Activated naive CD8-positive, alpha-beta T cell treated with anti-CD3 and anti-CD28 coated beads, Interleukin-2, amount 50 U/mL, for 16 hours (primary cell): ENCODE data around the gene SOHLH1.

Experiments
- DNase-seq: peaks from one replicate; pipeline ENCODE4 v3.0.0-alpha.2; 2020; ENCODE audit warnings: low read depth, low spot score

The SOHLH1 gene

DNA sequence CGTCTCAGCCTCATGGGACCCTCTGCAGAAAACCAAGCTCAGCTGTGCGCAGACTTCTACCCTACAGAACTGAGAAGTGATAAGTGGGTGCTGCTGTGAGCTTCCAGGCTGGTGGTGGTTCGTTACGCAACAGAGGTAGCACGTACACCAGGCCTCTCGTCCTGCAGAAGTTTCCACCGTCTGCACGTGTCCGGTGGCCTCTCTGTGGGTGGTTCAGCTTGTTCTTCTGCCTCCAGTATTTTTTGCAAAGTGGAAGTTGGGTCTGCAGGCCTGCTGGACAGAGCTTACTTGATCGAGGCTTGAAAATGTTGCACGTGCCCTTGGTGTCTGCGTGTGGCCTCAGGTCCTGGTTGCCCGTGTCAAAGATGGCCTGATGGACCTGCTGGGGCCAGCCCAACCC lies 30.2 kb upstream of the SOHLH1 start:
- DNase-seq, result no peak

DNA sequence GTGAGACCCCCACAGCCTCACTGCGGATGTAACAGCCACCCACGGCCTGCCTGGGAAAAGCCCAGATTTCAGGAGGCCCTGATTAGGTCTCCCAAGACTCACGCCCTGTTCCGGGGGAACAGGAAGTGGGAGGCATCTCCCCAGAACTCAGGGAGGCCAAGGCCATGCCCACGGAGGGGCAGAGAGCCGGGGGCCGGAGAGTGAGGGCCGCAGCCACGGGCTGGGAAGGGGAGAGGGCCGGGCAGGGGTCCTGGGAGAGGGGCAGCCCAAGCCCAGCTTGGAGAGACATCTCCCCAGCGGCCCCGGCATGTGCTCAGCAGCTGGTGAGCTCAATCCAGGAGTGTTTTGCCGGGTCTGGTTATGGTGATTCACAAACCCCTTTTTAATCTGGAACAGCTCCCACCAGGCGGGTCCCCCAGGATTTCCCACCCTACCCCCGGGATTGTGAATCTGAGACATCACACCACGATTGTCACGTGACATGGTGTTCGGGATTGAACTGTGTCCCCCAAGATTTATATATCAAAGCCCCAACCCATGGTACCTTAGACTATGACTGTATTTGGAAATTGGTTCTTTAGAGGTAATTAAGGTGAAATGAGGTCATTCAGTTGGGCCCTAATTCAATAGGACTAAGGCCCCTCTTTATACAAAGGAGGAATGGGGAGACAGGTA lies 29.3 kb upstream of the SOHLH1 start:
- DNase-seq, result no peak

DNA sequence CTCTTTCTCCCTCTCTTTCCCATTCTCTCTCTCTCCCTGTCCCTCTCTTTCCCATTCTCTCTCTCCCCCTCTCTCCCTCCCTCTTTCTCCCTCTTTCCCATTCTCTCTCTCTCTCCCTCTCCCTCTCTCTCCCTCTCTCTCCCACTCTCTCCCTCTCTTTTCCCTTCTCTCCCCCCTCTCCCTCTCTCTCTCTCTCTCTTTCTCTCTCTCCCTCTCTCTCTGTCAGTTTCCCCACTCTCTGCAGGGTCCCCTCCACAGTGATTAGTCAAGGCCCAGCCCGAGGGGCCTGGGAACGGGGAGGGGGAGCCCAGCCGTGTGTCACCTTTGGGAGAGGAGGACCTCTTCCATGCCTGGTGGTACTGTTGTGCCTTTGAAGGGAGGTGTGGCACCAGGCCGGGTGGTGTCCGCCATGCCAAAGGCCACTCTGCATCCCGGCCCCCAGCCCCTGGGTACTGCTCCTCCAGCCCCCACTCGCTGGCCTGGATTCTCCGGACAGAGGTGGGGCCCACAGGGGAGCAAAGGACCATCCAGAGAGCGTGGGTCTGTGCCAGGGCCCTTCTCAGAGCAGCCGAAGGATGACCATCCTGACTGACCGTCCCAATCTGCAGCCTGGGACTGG lies 28.1 kb upstream of the SOHLH1 start:
- DNase-seq, result no peak

DNA sequence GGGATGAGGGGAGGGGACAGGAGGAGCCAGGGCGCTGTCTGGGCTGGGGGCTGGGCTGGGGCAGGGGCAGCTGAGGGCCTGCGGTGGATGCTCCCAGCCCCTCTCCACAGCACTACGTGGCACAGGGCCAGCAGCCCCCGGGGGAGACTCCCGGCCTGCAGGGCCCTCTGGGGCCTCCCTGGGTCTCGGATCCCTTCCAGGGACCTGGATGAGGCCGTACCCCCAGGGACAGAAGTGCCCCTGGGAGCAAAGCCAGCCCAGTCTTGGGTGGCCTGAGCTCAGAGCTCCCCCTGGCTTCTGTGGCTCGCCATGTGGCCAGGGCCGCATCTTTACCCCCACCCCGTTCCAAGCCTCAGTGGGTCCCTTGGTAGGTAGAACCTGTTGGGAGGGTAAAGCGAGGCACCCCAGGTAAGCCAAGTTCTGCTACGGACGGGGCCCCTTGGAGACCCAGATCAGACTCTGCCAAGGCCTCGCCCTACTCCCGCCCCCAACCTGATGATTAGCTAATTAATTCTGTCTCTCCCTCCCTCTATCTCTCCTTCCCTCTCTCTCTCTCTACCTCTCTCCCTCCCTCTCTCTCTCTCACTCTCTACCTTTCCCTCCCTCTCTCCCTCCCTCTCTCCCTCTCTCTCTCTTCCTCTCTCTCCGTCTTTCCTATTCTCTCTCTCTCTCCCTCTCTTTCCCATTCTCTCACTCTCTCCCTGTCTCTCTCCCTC lies 27.0 kb upstream of the SOHLH1 start:
- no peak for DNase-seq

DNA sequence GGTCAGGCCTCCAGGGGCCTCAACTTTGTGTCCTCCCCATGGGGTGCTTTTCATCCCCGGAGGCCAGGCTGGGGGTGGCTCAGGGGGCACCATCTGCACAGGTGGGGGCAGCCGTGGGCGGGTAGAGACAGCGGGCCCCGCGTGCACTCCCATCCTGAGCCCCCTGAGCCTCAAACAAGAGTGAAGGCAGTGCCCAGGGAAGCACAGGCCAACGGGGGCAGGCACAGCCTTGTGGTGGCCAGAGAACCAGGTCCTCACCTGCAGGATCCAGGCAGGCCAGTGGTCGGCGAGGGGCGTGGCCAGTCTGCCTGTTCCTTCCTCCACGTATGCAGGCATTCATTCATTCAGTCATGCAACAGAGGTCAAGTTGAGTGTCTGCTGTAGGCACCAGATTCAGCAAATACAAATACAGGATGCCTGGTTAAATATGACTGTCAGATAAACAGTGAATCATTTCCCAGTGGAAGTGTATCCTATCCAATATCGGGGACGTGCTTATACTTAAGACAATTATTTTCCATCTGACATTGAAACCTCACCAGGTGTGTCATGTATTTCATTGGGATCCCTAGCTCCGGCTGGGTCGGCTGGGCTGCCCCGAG lies 25.0 kb upstream of the SOHLH1 start:
- DNase-seq, result no peak

DNA sequence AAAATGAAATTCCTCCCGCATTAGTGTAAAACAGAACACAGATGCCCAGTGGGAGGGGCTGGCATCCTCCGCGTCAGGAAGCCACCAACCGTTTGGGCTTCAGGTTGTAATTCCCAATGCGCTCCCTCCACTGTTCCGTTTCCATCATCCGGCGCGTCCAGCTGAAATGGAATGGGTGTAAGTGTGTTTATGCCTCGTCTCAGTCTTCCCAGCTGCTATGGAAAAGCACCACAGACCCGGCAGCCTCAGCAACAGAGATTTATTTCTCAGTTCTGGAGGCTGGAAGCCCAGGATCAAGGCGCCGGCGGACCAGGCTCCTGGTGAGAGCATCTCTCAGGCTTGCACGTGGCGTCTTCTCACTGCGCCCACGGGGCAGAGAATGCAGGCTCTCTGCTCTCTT lies 23.1 kb upstream of the SOHLH1 start:
- no peak for DNase-seq

DNA sequence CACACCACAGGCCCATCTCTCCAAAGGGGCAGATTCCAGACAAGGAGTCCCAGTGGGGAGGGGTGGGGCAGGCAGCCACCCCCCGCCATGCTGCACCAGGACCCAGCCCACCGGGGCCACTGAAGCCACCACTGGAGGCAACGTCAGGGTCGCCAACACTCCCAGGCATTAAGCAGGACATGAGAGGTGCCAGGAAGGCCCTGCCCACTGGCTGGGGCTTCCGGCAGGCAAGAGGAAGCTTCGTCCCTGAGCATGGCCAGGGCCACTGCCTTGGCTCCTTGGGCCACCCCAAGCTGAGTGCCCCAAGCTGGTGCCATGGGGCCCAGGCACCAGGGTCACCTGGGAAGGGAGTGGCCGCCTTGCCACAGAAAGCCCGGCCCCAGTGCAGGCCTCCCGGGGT lies 20.2 kb upstream of the SOHLH1 start:
- DNase-seq, result no peak

DNA sequence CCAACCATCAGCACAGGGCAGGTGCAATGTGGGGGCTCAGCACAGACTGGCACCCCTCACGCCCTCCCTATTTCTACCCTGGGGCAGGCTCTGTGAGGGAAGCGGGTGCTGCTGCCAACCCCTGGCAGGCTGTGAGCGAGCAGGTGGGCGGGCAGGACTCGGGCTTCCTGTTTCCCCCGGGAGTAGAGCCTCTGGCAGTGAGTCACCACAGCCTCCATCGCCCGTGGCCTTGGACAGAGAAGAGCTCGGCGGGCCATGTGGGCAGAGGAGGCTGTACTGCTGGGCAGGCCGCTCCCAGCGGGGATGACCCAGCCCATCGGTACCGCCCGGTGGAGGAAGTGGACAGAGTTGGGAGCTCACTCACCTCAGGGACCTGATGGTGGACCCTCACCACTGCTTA lies 19.3 kb upstream of the SOHLH1 start:
- no peak for DNase-seq

DNA sequence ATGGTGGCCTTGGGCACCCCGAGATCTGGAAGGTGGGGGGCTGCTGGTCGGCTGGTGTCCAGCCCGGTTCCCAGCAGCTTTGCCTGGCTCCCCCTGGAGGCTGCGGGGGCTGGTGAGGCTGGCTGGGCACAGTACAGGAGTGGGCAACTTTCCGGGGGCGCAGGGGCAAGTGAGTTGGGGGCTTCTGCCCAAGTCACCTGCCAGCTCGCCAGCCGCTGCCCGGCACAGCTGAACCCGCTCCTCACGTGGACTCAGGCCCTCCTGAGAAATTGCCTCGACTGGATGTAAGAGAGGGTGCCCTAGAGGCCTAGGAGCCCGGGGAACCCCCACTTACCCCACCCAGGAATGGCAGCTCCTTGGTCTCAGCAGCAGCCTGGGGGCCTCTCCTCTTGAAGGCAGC lies 18.1 kb upstream of the SOHLH1 start:
- DNase-seq, result no peak

DNA sequence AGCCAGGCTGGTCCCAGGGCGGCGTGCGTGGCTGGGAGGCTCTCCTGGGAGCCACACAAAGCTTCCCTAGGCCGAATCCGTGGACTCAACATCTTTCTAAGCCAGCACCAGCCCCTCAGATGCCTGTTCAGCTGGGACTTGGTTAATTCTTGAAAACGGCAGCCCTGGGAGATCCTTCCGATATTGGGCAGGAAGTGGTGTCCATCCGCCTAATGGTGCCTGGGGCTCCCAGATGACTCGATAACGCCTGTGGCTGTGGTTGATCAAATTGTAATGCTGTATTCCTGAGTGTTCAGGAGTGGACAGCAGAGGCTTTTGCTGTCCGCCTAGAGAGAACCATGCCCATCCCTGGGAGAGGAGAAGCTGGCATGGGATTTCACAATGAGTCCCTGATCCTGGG lies 16.8 kb upstream of the SOHLH1 start:
- no peak for DNase-seq

DNA sequence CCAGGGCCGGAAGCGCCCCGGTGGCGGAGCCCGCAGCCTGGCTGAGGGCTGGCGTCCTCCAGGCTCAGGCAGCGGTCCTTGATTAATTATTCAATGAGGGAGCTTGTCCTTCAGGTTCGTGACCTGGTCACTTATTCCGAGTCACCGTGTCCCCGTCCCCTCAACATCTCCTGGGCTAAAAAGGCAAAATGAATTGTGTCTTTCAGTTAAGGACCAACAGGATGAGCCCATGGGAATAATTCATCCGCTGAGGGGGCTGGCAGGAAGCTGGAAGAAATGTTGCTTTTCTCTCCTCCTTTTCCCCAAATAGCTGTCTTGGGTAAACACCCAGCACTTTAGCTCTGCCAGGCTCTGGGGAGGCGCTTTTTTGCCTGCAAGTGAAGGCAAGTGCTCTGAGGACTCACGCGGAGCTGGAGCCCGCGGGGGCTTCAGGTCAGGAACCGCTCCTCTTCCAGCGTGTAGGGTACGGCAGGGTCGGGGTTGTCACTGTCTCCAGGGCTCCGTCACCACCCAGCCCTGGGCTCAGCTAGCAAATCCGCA lies 15.8 kb upstream of the SOHLH1 start:
- no peak for DNase-seq

DNA sequence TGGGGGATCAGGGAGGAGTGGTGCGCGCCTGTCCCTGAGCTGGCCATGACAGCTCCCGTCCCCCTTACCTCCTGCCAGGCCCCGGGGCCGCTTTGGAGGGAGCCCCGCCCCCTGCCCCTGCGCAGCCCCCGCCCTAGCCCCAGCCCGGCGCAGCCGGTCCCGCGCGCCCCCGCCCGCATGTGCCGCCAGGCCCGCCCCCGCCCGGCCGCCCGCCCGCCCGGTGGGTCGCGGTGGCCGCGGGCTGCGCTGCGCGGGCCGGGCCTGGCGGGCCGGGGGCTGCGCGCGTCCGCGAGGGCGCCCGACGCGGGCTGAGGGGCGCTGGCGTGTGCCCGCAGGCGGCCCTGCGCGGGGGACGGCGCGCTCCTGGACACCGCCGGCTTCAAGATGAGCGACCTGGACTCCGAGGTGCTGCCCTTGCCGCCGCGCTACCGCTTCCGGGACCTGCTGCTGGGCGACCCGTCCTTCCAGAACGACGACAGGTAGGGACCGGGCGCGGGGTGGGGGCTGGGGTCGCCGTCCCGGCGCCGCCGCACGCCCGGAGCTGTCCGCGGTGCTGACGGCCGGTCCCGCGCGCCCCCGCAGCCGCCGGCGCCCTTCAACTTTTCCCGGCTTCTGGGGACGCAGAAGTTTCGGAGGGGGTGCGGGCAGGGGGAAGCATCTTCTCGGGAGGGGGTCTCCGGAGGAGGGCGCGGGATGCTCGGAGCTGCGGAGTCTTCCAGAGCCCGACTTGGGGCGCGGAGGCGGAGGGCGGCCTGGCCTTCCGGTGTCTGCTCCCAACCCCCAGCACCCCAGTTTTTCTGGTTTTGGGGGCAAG lies 15.2 kb upstream of the SOHLH1 start:
- DNase-seq, result no peak

DNA sequence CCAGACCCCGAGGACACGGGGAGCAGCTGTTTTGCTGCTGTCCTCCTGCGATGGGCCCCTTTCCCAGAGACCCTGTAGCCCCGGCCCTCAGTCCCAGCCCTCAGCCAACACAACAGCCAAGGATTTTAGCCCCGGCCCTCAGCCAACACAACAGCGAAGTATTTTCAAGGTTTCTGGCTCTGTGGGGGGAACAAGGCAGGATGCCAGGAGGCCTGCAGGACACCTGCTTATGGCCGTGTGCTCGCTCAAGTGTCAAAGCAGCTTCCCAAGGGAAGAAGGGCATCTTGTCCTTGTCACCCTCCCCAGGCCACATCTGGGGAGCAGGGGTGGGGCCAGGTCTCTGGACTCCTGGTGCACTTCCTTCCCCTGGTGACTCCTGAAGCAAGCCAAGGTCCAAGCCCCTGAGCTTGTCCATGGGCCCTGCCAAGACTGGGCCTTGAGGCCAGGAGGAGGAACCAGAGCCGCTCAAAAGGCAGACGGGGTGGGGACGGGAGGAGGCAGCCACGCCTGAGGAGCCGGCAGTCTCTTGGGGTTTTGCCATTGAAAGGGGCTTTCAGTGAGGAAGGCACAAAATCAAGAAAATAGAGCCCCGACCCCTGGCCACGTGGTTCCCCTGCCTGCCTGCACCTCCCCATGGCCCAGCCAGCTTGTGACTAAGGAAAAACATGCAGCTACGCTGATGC lies 13.5 kb upstream of the SOHLH1 start:
- DNase-seq, result no peak

DNA sequence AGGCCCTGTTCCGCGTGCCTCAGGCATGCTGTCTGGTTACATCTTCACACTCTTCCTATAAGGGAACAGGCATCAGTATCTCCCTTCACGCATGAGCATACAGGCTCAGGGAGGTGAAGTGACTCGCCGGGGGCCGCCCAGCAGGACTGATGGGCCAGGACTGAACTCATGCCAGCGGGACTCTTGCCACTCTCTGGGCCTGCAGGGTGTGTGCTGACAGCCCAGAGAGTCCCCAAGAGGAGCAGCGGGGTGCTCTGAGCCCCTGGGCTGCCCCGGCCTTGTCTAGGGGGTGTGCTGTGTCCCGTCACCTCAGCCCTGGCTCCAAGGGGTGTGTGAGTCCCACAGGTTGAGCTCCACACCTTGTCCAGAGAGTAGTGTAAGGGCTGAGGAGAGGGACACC lies 12.6 kb upstream of the SOHLH1 start:
- DNase-seq, result no peak

DNA sequence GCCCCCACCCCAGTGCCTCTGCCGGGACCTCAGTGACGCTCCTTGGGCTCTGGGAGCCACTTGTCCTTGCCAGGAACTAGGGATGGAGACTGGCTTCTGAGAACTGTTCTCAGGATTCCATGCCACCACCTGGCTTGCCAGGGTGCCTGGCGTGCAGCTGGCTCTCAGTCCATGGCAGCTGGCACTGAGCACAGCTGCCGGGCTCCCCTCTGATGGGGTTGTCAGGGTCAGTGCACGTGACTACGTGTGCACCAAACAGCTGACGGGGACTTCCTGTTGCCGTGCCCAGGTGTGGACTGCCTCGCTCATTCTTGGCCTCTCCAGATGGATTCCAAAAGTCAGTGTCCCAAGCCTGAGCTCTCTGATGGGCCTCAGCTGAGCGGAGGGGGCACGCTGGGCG lies 12.1 kb upstream of the SOHLH1 start:
- no peak for DNase-seq

DNA sequence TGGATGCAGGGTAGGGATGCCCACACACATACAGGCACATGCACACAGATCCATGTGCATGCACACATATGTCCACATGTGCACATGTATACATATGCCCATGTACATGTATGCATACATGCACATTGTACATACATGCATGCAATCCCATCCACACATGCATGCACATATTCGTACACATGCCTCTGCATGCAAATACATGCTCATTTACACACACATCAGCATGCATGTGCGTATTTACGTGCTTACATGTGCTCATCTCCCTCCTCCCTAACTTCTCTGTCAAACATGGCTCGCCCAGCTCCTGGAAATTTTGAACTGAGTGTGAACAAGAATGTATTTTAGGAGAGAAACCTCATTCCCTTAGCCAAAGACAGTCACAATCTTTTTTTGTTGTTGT lies 8.9 kb upstream of the SOHLH1 start:
- no peak for DNase-seq

DNA sequence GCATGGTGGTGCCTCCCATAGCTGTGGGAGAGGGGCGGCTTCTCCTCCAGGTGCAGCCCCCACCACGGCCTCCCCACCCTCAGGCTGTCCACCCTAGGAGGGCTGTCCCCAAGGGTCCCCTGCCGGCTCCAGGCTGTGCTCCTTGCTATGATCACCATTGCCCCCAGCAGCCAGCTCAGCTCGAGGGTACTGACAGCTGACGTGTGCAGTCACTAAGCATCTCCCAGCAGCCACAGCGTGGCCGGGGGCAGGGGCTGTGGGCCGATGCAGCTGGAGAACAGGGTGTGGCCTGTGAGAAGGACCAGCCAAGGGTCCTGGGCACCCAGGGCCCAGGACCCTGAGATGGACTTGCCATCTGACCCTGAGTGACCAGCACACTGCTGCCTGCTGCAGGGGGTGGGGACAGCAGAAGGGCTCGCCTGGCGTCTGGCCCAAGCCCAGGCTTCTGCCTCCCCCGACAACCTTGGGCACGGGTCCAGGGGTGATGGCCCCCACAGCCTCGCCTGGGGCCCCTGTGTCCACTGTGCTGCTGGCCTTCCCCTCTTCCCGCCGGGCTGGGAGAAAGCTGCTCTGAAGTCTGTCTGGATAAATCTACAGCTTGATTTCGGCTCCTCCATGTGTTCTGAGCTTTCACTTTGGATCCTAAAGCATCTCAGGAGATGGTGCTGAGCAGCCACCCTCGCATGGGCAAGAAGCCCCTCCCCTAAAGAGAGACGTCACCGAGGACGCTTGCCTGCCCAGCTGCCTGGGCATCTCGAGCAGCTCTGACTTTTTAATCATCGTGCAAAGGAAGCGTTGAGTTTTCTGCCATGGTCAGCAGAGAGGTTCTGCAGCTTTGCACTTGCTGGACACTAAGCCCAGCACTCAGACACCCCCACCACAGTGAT lies 8.2 kb upstream of the SOHLH1 start:
- DNase-seq, result no peak

DNA sequence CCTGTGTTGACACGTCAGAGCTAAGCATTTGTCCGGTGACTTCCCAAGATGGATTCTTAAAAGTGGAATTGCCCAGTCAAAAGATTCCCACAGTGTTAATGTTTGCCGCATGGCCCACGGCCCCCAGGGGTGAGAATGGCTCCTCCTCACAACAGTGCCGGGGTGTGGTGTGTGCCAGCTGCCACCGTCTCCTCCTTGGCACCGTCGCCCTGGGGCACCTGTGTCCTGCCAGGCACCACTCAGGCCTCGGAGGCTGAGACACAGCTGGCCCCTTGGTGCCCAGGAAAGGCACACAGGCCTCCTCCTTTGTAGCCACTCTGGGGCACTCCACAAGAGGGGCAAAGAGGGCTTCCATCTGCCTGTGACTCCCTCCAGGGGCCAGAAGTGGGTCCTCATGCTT lies 7.0 kb upstream of the SOHLH1 start:
- no peak for DNase-seq

DNA sequence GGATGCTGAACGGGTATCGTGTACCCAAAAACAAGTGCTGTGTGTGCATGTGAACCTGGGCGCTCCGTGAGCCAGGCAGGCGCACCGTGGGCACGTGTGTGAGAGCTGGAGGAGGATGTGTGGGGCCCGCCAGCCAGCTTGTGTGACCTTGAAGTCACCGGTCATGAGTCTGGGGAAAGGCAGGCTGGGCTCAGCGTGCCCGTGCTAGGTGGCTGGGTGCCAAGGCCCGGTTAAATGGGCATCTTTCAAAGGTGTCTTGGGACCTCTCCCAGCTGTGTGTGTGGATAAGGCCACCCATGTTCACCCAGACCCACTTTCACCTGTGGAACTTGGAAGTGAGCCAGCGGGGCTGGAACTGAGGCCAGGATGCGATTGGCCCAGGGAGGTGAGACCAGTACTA lies 6.1 kb upstream of the SOHLH1 start:
- DNase-seq, result no peak

DNA sequence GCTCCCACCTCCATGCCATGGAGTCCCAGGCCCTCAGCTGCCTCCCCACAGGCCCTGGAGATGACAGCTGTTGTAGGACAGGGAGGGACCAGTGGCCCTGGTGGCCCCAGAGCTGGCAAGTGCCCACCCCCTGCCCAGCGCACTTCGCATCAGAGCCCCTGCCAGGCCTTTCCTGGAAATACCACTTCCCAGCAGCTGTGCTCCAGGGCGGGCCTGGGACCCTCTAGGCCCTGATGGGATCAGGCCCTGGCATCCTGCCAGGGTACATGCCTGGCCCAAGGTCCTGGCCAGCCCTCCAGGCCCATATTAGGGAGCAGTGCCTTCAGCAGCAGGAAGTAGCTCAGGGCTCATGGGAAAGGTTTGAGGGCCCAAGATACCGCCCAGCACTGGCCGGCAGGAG lies 5.2 kb upstream of the SOHLH1 start:
- no peak for DNase-seq
